ENCODE data around the gene MARF1.

DNA sequence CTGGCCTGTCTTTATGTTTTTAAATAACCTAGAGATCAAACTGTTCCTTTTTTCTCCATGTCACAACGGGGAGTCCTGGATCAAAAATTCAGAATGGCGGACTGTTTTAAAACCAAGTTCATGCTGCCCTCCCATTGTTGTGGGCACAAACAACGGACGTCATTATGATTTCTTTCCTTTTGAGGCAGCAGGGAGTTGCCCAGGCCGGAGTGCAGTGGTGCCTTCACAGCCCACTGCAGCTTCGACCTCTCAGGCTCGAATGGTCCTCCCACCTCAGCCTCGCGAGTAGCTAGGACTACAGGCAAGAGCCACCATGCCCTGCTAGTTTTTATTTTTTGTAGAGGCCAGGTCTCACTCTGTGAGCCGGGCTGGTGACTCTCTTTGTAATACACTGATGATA is 33.6 kb upstream of the MARF1 start:
- TF ChIP-seq, protein P1, sequence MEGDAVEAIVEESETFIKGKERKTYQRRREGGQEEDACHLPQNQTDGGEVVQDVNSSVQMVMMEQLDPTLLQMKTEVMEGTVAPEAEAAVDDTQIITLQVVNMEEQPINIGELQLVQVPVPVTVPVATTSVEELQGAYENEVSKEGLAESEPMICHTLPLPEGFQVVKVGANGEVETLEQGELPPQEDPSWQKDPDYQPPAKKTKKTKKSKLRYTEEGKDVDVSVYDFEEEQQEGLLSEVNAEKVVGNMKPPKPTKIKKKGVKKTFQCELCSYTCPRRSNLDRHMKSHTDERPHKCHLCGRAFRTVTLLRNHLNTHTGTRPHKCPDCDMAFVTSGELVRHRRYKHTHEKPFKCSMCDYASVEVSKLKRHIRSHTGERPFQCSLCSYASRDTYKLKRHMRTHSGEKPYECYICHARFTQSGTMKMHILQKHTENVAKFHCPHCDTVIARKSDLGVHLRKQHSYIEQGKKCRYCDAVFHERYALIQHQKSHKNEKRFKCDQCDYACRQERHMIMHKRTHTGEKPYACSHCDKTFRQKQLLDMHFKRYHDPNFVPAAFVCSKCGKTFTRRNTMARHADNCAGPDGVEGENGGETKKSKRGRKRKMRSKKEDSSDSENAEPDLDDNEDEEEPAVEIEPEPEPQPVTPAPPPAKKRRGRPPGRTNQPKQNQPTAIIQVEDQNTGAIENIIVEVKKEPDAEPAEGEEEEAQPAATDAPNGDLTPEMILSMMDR (conservative IDR thresholded peaks at IDR 0.05): no peak
- no peak for TF ChIP-seq EZH2 (IDR thresholded peaks at IDR 0.05; ENCODE audit: low read depth)
